Osteoblast (primary cell): Measurements from ENCODE around the gene SPA17. TPM values are rescaled to one million over a fixed set of nuclear protein-coding genes. Genes with fewer than 3 reads are reported as not detected.

Experiments used
- DNase-seq: peaks from one replicate; pipeline ENCODE4 v3.0.0; 2011; ENCODE audit warnings: low spot score, mixed read lengths; ENCODE audit not compliant: insufficient read length; ENCODE audit errors: missing footprints
- H2AFZ ChIP-seq: 2 replicates; pipeline ENCODE4 v1.6.0; 2011; ENCODE audit warnings: mild to moderate bottlenecking, low read length
- H3K27ac ChIP-seq: 2 replicates; pipeline ENCODE4 v1.5.1; 2011; ENCODE audit warnings: mild to moderate bottlenecking, low read depth, low read length, moderate library complexity
- H3K27me3 ChIP-seq: 2 replicates; pipeline ENCODE4 v1.6.0; 2012; ENCODE audit warnings: mild to moderate bottlenecking, control low read depth, inconsistent platforms, low read length, moderate library complexity; ENCODE audit not compliant: insufficient read depth
- H3K36me3 ChIP-seq: 2 replicates; pipeline ENCODE4 v1.5.1; 2011; ENCODE audit warnings: mild to moderate bottlenecking, low read length, control low read depth, moderate library complexity; ENCODE audit not compliant: insufficient read depth
- H3K4me1 ChIP-seq: 2 replicates; pipeline ENCODE4 v1.5.1; 2011; ENCODE audit warnings: mild to moderate bottlenecking, low read length, control low read depth, moderate library complexity; ENCODE audit not compliant: insufficient read depth
- H3K4me2 ChIP-seq: 2 replicates; pipeline ENCODE4 v1.6.0; 2011; ENCODE audit warnings: mild to moderate bottlenecking, low read length; ENCODE audit not compliant: insufficient read depth
- H3K4me3 ChIP-seq: fragments of 200-600 bp; sonication (generic); 3 replicates; pipeline ENCODE4 v1.5.1; 2012; ENCODE audit warnings: mild to moderate bottlenecking, low read length, inconsistent platforms; ENCODE audit not compliant: insufficient read depth
- H3K79me2 ChIP-seq: 2 replicates; pipeline ENCODE4 v1.6.0; 2012; ENCODE audit warnings: mild to moderate bottlenecking, low read length, control low read depth, inconsistent platforms; ENCODE audit not compliant: insufficient read depth
- H3K9me3 ChIP-seq: 2 replicates; pipeline ENCODE4 v1.5.1; 2011; ENCODE audit warnings: low read depth, low read length, control low read depth
- H4K20me1 ChIP-seq: 2 replicates; pipeline ENCODE4 v1.6.0; 2012; ENCODE audit warnings: mild to moderate bottlenecking, low read length, control low read depth; ENCODE audit not compliant: insufficient read depth
- CTCF ChIP-seq: IDR thresholded peaks from 2 replicates; pipeline ENCODE4 v1.5.1; 2011; ENCODE audit warnings: mild to moderate bottlenecking, low read depth, low read length, moderate library complexity; ENCODE audit errors: extremely low read depth
- total RNA-seq: library from RNA; depleted of rRNA; stranded (reverse); fragments of >200 nt; gene quantifications from 2 replicates; pipeline ENCODE4 v1.2.3, GENCODE V29; 2012

SPA17 gene
- total RNA-seq, 1 donor: 8.0 TPM

- Histone ChIP-seq H3K27me3 (no peaks in the 10 kb centered on the region), H2AFZ (no peak overlapping the region), H3K27ac (no peak overlapping the region), H4K20me1 (no peaks in the 10 kb centered on the region), H3K79me2 (no peaks in the 10 kb centered on the region), H3K9me3 (no peaks in the 10 kb centered on the region), H3K4me1 (no peaks in the 10 kb centered on the region), H3K4me3 (no peak overlapping the region), H3K36me3 (no peaks in the 10 kb centered on the region), H3K4me2 (no peak overlapping the region)
- no peak for DNase-seq
- no peak for TF ChIP-seq CTCF
These were observed 15.8 kb upstream of the SPA17 start for GRCh38 chr11:124657904-124658303.

- no peaks in the 10 kb centered on the region for H4K20me1 ChIP-seq
- no peaks in the 10 kb centered on the region for H3K9me3 ChIP-seq
- no peak overlapping the region for H3K4me3 ChIP-seq
- no peaks in the 10 kb centered on the region for H3K79me2 ChIP-seq
- H3K4me1 ChIP-seq: no peaks in the 10 kb centered on the region
- H3K36me3 ChIP-seq: no peaks in the 10 kb centered on the region
- no peak for TF ChIP-seq CTCF
- H3K4me2 ChIP-seq: no peak overlapping the region
- H3K27ac ChIP-seq: no peak overlapping the region
- no peak overlapping the region for H2AFZ ChIP-seq
- no peak for DNase-seq
- H3K27me3 ChIP-seq: no peaks in the 10 kb centered on the region
These were observed 15.2 kb upstream of the SPA17 start for GRCh38 chr11:124658501-124658900.

GRCh38 chr11:124658986-124659385 is 14.7 kb upstream of the SPA17 start:
- no peak for TF ChIP-seq CTCF
- H3K4me3 ChIP-seq: no peak overlapping the region
- DNase-seq: no peak
- no peaks in the 10 kb centered on the region for H3K9me3 ChIP-seq
- no peaks in the 10 kb centered on the region for H3K27me3 ChIP-seq
- H4K20me1 ChIP-seq: no peaks in the 10 kb centered on the region
- H3K36me3 ChIP-seq: no peaks in the 10 kb centered on the region
- no peaks in the 10 kb centered on the region for H3K4me1 ChIP-seq
- no peak overlapping the region for H2AFZ ChIP-seq
- H3K79me2 ChIP-seq: no peaks in the 10 kb centered on the region
- H3K4me2 ChIP-seq: no peak overlapping the region
- H3K27ac ChIP-seq: no peak overlapping the region

GRCh38 chr11:124661553-124661952 is 12.2 kb upstream of the SPA17 start:
- no peaks in the 10 kb centered on the region for H4K20me1 ChIP-seq
- no peaks in the 10 kb centered on the region for H3K9me3 ChIP-seq
- no peak overlapping the region for H3K4me3 ChIP-seq
- H3K27me3 ChIP-seq: no peaks in the 10 kb centered on the region
- H3K36me3 ChIP-seq: no peaks in the 10 kb centered on the region
- DNase-seq: no peak
- no peaks in the 10 kb centered on the region for H3K79me2 ChIP-seq
- no peak overlapping the region for H3K27ac ChIP-seq
- no peak overlapping the region for H3K4me2 ChIP-seq
- no peaks in the 10 kb centered on the region for H3K4me1 ChIP-seq
- H2AFZ ChIP-seq: no peak overlapping the region
- no peak for TF ChIP-seq CTCF
